Measurements from ENCODE around the gene ANKRD9.
A peak's percentile ranks its signal among the peaks of the same experiment; 100 is the strongest.
"Not testable (repeated sequence)": the region's sequence is repeated elsewhere in the genome, so short reads cannot be mapped to it uniquely, and the experiment has no call there.

The ANKRD9 gene

DNA sequence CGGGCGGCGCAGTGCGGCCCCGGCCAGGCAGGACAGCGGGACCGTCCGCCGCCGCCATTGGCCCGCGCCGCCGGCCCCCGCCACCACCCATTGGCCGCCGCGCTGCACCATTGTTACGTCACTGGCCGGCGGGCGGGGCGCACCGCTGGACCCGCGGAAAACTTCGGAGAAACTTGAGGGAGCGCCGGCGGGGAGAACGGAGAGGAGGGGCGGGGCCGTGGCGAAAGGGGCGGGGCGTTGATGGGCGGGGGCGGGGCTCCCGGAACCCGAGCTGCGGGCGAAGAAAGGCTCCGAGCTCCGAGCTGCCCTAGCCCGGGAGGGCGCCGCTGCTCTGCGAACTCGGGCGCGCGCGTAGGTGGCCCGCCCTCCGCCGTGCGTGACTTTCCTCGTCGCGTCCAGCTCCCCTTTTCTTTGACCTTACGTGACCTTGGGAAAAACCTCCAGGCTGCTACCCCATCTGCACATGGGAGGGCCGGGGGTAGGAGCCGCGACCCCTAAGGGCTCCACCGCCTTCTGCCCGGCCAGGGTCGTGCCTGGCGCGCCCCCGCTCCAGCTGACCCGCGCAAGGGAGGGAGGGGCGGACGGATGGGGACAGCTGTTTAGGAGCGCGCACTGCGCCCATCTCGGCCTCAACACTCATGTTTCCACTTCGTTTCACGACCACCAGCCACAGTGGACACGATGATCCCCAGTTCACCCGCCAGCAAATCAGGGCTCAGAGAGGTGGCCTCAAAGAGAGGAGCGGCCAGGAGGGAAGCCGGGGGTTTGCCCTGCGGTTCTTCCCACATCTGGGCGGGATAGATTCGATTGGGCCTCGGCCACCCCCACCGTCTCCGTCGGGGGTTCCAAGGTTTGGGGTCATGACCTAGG, at the start of gene ANKRD9:
Gene ANKRD9, minus strand, starts transcription at position 31 of the 870 bp plus-strand sequence. CDS start 1,887 bp downstream, outside the sequence.
- peak; percentile 85 to 89 for DNase-seq (ENCODE audit: low read depth in 2 of 2)

DNA sequence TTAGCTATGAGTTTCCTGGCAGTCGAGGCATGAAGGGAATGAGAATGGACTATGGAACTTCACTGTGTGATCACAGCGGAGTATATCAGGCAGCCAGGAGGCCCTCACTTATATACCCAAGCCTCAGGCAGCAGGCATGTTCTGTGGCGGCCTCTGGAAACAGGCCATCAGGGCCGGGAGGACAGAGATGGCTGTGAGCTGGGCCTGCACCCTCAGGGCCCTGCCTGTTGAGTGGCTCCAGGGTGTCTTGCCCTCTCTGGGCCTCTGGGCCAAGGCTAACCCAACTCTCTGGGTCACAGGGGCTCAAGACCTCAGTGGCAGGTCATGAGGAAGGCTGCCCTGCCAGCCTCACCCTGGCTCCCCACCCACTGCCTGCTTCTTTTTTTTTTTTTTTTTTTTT, 49.0 kb upstream of the ANKRD9 start:
- DNase-seq (ENCODE audit: low read depth in 2 of 2) = no peak

- DNase-seq (ENCODE audit: low read depth in 2 of 2) = no peak
These were observed 48.1 kb upstream of the ANKRD9 start for GRCh38 chr14:102557434-102558226.

- no peak for DNase-seq (ENCODE audit: low read depth in 2 of 2)
These were observed 46.6 kb upstream of the ANKRD9 start for GRCh38 chr14:102556098-102556677.

DNA sequence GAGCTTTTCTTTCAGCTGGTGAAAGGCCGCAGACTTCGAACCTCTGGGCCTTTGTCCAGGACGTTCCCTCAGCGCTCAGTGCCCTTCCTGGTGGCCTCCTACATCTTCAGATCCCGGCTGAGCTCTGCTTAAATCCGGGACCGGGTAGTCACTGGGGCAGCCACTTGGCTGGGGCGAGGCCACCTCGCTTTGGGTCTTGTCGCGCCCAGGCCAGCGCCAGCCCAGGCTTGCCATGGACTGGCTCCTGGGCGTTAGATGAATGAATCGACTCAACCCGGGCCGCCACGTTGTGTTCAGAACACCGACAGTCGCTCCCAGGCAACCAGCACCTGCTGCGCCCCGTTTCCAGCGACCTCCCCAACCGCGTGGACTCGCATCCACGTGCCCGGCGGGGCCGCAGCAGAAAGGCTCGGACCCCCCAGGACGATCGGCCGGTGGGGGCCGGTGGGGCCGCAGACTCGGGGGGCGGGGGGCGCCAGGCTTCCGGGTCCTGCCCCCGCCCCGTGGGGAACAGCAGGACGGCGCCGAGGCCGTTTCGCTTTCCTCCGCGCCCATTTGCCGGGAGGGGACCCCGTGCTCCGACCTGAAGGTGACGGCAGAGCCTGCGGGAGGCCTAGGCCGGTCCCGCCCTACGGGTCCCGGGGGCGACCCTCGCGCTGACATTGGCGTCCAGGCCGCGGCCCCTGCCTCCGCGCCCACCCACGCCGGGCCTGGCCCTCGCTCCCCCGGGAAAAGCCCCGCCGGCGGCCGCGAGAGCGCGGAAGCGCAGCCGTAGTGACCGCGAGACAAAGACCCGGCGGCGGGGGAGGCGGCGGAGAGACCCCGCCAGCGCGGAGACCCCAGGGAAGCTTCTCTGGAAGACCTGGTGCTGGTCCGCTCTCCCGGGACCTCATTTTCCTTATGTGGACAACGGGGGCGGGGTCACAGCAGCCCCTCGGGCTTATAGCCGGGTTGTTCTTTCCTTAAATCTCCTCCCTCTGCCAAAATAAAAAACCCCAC, 45.5 kb upstream of the ANKRD9 start:
- peak; percentile 12 to 28 for DNase-seq (ENCODE audit: low read depth in 2 of 2)

GRCh38 chr14:102551995-102552705, 42.6 kb upstream of the ANKRD9 start:
- peak; percentile 33 to 51 for DNase-seq (ENCODE audit: low read depth in 2 of 2)

GRCh38 chr14:102550927-102551401, 41.4 kb upstream of the ANKRD9 start:
- DNase-seq (ENCODE audit: low read depth in 2 of 2) = not testable (repeated sequence)

DNA sequence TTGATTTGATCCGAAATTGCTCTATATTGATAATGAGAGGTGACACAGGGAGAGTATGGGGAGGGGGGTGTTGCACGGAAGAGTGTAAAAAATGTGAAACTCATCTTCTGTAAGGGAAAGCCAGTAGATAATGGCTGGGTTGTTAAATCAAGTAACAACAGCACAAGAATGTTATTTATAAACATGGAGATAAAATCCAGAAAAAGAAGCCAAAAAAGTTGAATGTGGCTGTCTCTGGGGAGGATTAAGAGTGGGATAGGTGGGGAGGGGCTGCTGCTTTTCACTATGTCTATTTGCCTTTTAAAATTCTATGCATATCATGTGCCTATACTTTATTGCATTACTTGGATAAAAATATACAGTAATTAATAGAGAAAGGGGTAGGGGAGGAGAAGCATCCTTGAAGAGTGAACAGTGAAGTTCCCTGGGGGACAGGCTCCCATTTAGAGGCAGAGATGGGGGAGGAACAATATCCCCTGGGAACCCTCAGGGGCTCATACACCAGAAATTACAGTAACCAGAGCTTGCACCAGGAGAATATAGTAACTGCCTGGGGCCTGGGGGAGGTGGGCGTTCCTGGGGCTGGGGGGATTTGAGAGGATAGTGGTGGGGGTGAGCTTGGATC, 39.2 kb upstream of the ANKRD9 start:
- no peak for DNase-seq (ENCODE audit: low read depth in 2 of 2)

DNA sequence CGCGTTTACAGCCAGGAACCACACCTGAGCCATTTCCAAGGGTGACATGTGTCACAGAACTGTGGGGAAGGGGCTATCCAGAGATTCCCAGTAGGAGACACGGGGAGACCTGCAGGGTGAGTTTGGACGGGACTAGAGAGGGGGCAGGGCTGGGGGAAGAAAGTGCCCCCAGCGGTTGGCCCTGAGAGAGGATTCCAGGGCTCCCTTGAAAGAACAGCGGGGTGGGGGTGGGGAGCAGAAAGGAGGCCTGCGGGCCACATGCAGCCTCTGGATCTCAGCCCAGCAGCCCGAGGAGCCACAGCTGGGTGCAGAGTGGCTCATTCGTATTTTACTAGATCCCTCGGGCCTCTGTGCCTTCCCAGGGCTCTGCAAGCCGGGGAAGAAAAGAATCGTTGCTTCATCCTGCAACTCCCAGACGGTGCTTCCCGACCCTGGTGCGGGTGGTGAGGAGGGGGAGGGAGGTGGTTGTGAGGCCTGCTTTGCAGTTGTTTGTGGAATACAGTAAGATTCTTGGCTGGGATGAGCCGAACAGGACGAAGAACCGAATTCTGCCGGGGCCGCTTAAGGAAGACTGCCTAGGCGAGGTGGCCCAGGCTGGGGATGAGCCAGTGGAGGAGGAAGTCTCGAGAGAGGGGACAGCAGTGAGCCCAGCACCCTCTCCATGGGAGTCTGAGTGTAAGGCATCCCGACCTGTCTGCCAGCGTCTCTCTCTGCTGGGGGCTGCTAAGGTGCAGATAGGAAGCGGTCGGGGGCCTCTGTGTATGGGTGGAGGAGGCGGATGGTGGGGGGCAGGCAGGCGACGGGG, 36.1 kb upstream of the ANKRD9 start:
- DNase-seq (ENCODE audit: low read depth in 2 of 2) = no peak

DNA sequence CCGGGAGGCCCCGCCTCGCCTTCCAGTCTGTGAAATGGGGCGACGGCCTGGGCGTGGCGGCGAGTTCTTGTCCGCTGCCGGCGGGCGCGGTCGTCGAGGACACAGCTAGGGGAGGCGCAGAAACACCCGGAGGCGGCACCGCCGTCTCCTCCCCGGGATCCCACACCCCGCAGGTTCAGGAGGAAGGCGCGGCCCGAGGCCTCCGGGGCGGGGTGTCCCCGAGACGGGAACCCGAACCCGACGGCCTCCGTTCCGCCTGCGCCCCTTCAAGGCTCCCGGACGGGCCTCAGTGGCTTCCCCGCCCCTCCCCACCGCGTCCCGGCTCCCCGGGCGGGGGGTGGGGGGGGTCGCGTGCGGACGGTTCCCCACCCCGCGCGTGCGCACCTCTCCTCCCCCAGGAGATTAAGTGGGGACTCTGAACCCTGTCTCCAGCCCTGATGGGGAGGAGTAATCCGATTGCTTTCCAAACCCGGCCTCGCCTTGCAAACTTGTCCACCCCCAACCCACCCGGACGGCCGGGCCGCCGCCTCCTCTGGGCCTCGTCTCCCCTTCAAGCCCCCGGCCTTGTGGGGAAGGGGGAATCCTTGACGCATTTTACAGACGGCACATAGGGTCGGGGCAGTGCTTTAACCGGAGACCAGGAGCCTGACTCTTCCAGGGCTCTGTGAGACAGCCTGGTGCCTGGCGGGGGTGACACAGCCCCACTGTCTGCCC, 35.3 kb upstream of the ANKRD9 start:
- no peak for DNase-seq (ENCODE audit: low read depth in 2 of 2)

- no peak for DNase-seq (ENCODE audit: low read depth in 2 of 2)
These were observed 34.6 kb upstream of the ANKRD9 start for GRCh38 chr14:102544046-102544746.

- no peak for DNase-seq (ENCODE audit: low read depth in 2 of 2)
These were observed 32.2 kb upstream of the ANKRD9 start for GRCh38 chr14:102541771-102542170.

- not testable (repeated sequence) for DNase-seq (ENCODE audit: low read depth in 2 of 2)
These were observed 31.5 kb upstream of the ANKRD9 start for GRCh38 chr14:102541029-102541491.

GRCh38 chr14:102540315-102541028, 30.9 kb upstream of the ANKRD9 start:
- no peak for DNase-seq (ENCODE audit: low read depth in 2 of 2)

DNA sequence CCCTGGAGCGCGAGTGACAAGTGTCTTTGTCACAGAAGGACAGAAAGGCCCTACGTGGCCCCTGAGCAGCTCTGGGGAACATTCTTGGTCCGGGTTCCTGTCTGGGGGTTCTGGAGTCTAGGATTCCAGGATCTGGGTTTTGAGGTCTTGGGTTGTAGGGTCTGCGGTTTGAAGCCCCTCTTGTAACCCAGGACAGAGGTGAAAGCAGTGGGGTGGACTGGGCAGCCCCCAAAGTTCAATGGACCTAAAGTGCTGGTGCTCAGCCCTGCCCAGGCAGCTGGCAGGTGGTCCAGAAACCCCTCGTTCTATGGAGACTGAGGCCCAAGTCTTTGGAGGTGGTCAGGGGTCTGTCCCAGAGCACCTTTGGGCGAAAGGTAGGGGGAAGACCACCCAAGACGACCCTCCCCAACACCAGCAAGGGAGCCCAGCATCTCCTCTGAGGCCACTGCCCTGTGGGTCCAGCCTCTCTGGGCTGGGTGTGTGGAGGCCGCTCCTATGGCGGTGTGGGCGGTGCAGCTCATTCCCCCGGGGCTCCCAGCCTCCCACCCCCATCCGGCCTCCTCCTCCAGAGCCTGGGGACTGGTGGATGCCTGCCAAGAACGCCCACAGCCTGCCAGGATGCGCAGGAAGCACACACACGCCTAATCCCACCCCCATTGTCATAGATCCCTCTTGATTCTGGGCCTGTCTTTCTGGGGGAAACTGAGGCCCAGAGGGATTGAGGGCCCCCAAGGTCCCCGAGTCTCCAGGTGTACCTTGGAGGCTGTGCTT, 30.2 kb upstream of the ANKRD9 start:
- DNase-seq (ENCODE audit: low read depth in 2 of 2) = no peak

Data from stimulated activated CD4-positive, alpha-beta T cell treated with anti-CD3 and anti-CD28 coated beads, Interleukin-4, amount 100 ng/mL, for 48 hours (primary cell).